Stimulated activated CD8-positive, alpha-beta memory T cell treated with anti-CD3 and anti-CD28 coated beads, Interleukin-7, amount 100 ng/mL, for 48 hours (primary cell): ENCODE data around the gene SLC35D2.
"Not testable (repeated sequence)": the region's sequence is repeated elsewhere in the genome, so short reads cannot be mapped to it uniquely, and the experiment has no call there.

Experiments used
- DNase-seq, 2 donors: peaks; one replicate each; pipeline ENCODE4 v3.0.0-alpha.2; 2020; ENCODE audit warnings: low read depth in 1 of 2; ENCODE audit errors: extremely low read depth in 1 of 2

The SLC35D2 gene

GRCh38 chr9:96318921-96319565 is 64.5 kb downstream of the SLC35D2 start:
- no peak for DNase-seq

GRCh38 chr9:96317335-96317980 is 66.1 kb downstream of the SLC35D2 start:
- DNase-seq = no peak

- no peak for DNase-seq
Observed at GRCh38 chr9:96309850-96310249, 73.7 kb downstream of the SLC35D2 start.

GRCh38 chr9:96306958-96307357 is 76.6 kb downstream of the SLC35D2 start:
- not testable (repeated sequence) for DNase-seq

- no peak for DNase-seq
Observed at GRCh38 chr9:96305171-96305570, 78.3 kb downstream of the SLC35D2 start.

- no peak for DNase-seq
Observed at GRCh38 chr9:96304230-96304629, 79.3 kb downstream of the SLC35D2 start.

- no peak for DNase-seq
Observed at GRCh38 chr9:96302021-96302420, 81.5 kb downstream of the SLC35D2 start, which contains the start of gene HSD17B3. HSD17B3 (minus strand) TSS chr9:96302176; CDS start chr9:96302104, 72 bp downstream.

GRCh38 chr9:96299823-96300222 is 83.7 kb downstream of the SLC35D2 start:
- DNase-seq = no peak

GRCh38 chr9:96294159-96294545 is 89.4 kb downstream of the SLC35D2 start:
- no peak for DNase-seq

GRCh38 chr9:96293498-96294158 is 89.9 kb downstream of the SLC35D2 start:
- DNase-seq = no peak

- no peak for DNase-seq
Observed at GRCh38 chr9:96289392-96289791, 94.1 kb downstream of the SLC35D2 start.

GRCh38 chr9:96281641-96282040 is 101.9 kb downstream of the SLC35D2 start:
- DNase-seq = no peak

- no peak for DNase-seq
Observed at GRCh38 chr9:96279932-96280331, 103.6 kb downstream of the SLC35D2 start.

- DNase-seq = no peak
Observed at GRCh38 chr9:96274939-96275338, 108.6 kb downstream of the SLC35D2 start.
